HG03575 (cell line): ENCODE results near the gene MICAL2.
A peak's percentile ranks its signal among the peaks of the same experiment; 100 is the strongest.

ENCODE experiments used
- ATAC-seq: cut with Tn5 transposase; IDR thresholded peaks from one replicate; pipeline ENCODE4 v1.9.1; 2021; ENCODE audit not compliant: unreplicated experiment, insufficient number of reproducible peaks, low FRiP score; ENCODE audit errors: extremely low read depth

The MICAL2 gene

DNA sequence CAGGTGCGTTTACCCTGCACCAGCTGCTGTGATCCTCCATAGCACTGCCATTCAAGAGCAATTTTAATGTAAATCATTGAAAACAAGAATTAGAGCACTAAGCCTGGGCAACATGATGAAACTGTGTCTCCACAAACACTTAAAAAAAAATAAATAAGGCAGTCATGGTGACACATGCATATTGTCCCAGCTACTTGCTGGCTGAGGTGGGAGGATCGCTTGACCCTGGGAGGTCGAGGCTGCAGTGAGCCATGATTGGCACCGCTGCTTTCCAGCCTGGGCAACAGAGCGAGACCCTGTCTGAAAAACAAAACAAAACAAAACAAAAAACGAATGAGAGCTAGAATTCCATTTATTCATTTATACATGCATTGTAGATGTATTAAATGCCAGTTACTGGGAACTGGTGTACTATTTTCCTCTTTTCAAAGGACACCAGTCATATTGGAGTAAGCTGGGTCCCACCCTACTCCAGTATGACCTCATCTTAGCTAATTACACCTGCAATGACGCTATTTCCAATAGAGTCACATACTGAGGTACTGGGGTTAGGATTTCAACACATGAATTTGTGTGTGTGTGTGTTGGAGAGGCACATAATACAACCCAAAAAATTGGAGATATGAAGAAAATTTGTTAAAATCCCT is 101.9 kb downstream of the MICAL2 start:
- ATAC-seq, result no peak

DNA sequence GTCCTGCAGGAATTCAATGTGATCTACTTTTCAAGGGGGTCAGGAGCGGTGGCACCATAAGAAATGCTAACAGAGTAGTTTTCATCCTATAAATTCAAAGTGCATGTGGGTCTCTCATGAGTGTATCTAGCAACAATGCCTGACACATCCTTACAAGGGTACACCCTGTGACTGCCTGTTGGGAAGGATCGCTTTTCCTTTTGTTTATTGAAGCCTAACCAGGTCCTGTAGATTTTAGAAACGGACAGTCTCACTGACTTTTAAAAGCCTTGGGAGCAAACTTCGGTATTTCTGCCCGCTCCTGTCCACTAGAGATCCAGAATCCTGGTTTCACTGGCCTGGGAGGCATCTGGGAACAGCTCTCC is 102.4 kb downstream of the MICAL2 start:
- no peak for ATAC-seq

DNA sequence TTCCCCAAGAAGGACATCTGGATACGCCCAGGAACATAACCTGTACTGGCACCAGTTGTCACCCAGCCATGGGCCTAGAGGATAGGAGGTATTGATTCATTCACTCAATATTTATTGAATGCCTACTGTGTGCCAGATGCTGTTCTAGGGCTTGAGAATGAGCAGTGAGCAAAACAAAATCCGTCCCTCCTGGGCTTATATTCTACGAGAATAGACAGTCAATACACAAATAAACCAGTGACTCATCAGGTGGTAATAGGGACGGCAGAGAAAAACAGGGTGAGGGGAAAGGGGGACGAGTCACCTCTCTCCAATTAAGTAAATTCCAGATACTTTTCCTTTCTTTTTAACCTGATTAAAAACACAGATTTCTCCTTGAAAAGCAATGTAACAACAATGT is 103.5 kb downstream of the MICAL2 start:
- no peak for ATAC-seq

DNA sequence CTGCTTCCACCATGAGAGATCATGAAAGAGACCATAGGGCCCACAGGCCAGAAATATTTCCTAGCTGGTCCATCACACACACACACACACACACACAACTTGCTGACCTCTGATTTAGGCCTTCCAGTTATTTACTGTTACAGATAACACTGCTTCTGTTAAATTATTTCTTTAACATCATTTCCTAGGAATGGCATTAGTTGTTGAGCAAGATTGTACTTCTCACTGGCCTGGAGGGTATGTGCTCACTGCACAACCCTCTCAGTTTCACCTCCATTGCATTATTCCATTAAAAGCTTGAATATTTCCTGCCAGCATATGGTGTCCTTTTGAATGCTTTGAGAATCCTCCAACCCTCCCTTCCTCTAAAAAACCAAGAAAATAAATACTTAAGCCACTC is 104.4 kb downstream of the MICAL2 start:
- no peak for ATAC-seq

DNA sequence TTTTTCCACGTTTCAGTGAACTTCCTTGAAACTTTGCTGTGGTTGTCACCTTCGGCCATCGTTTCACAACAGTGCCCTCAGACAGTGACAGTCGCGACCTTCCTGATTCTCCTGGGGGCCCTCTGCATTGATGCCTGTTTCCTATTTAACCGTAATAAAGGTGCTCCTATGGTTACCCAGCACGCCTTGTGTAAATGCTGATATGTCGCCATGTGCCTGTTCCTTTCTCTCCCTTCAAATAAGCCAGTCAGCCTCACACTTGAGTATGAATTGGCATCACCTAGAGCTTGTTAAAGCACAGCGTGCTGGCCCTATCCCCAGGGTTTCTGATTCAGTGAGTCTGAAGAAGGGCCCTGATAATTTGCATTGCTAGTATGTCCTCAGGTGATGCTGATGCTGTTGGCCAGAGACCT is 104.8 kb downstream of the MICAL2 start:
- no peak for ATAC-seq

DNA sequence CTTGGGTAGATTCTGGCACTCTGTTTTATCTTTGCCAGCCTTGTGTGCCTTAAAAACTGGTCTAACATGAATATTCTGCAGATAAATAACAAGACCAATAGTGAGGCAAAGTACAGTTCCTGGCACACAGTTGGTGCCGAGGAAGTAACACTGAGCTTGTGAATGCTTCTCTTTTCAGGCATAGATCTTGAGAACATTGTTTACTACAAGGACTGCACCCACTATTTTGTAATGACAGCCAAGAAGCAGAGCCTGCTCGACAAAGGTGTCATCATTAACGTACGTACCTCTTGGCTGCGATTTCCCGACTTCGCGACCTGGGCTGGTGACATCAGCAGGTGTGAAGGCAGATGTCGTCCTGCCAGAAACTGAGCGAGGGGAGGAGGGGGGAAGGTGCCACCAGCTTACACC is 105.7 kb downstream of the MICAL2 start:
- ATAC-seq, result no peak

DNA sequence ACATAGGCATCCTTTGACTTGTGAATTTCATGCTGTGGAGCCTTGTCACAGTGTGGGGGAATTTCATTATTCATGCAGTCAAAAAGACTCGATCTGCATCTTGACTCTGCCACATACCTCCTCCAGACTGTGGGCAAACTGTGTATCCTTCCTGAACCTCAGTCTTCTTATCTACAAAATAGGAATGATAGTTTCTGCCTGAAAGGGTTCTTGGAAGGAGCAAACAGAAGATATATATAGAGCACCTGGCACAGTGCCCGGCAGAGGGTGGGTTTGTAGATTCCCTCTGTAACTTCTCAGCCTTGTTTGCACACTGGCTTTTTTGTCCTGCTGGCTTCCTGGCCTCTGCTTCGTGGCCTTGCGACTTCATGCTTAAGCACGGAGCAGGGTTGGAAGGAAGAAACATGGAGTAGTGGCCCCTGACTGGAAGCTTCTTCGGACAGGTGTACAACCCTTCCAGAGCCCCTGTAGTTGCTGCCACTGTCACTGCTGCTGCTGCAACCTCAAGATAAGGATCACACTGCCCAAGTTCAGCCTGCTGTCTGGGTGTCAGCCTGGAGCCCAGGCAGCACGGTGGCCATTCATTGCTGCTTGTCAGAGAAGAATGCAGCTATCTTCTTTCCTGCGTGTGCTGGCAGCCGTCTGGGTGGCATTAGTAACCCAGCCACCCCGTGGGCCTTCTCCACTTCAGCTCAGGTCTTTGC is 106.4 kb downstream of the MICAL2 start:
- no peak for ATAC-seq

DNA sequence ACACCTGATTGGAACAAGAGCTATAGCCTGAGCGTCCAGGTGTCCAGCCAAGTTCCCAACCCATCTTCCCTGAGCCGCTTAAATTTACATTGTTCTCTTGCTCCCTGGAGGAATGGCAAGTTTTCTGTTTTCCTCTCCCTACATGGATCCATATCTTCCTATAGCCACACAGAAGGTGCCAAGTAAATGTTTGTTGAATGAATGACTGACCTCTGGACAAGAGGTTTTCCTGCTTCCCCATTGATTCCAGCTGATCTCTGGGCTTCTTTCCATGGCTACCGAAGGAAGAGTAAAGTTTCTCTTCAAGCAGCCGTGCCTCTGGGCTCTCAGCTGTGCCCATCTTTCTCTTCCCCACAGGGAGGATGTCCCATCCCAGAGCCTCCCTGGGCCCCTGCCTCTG is 107.5 kb downstream of the MICAL2 start:
- no peak for ATAC-seq

DNA sequence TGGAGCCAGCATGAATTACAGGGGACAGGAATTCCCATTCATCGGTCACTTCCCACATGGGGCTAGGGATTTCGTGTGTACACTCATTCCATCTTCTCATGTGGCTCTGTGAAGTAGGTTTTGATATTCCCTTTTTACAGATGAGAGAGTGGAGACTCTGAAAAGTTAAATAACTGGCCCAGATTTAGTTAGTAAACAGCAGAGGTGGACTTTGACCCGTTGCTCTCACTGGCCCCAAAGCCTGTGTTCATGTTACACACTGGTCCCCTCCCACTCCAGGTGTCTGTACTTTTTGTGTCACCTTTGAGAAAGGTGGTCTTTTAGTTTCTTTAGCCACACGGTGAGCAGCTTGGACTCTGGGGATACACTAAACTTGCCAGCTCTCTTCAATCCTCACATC is 108.5 kb downstream of the MICAL2 start:
- no peak for ATAC-seq

DNA sequence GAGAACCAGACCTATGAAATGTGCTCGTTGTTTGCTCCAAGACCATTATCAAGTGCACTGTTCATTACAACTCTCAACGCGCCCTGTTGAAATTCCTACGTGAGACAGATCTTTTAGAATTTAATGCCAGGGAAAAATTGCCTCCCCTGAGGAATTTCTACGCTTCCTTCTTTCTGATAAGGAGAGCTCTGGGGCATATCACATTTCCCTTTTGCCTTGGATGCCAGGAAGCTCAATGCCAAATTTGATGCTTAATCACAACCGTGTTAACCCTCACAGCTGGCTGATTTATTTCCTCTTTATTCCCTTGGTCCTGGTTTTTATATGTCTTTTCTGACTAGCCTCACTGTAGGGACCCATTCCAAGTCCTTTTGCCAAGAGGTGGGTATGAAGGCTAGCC is 109.4 kb downstream of the MICAL2 start:
- ATAC-seq, result no peak

DNA sequence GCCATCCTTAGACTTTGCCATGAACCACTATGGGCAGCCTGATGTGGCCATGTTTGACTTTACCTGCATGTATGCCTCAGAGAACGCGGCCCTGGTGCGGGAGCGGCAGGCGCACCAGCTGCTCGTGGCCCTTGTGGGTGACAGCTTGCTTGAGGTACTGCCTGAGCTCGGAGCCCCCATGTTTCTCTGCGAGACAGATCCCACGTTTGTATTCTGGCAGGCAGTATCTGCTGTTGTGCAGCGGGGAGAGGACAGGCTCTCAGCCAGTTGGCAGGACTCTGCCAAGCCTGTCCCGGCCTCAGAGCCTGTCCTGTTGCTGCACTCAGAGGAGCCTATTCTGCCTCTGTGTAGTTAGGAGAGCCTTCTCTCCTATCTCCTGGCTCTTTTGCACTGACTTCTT is 109.9 kb downstream of the MICAL2 start:
- no peak for ATAC-seq

DNA sequence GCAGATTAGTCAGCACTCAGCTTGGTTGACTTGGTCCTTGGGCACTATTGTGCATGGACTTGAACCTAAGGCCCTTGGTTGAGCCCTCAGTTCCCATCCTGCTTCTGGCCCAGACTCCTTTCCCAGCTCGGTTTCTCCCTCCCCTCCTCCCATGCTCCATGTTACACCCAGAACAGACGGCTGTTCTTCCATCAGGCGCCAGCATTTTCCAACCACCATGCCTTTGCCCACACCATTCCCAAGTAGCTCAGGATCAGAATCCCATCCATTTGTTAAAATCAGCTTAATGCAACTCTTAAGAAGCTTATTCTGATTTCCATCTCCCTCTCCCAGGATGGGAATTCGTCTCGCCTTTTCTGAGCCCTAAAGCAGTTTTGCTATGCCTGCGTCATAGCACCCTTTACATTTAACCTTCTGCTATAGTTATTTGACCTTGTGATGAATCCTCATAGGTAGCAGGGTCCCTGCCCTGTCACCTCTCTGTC is 110.7 kb downstream of the MICAL2 start:
- ATAC-seq, result no peak

DNA sequence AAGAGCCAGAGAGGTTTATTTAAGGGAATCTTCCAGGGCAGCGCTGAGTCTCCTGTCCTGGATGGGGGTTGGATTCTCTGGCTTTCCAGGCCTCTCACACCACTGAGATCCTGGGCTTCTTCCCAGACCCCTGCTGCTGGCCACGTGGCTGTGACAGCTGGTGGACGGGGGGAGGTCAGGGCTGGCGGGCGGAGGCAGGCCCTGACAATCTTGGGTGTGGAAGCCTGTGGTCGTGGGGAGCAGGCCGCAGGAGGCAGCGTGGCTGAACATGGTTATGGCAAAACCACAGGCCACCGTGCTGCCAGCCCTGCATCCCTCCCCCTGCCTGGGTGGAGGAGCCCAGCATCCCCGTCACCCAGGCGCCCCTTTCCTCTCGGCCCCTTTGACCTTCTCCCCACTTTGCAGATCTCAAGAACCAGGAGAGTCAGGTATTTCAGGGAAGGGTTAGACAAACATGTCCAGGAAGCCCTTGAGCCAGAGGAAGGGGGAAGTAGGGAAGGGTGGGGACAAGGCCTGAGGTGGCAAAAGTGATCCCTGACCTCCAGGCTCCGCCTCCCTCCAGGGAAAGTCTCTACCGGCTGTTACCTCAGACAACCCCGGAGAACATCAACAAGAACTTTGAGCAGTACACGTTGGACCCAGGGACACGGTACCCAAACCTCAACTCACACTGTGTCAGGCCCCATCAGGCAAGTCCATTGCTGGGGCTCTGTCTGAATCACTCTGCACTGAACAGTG is 111.8 kb downstream of the MICAL2 start:
- ATAC-seq, result no peak

DNA sequence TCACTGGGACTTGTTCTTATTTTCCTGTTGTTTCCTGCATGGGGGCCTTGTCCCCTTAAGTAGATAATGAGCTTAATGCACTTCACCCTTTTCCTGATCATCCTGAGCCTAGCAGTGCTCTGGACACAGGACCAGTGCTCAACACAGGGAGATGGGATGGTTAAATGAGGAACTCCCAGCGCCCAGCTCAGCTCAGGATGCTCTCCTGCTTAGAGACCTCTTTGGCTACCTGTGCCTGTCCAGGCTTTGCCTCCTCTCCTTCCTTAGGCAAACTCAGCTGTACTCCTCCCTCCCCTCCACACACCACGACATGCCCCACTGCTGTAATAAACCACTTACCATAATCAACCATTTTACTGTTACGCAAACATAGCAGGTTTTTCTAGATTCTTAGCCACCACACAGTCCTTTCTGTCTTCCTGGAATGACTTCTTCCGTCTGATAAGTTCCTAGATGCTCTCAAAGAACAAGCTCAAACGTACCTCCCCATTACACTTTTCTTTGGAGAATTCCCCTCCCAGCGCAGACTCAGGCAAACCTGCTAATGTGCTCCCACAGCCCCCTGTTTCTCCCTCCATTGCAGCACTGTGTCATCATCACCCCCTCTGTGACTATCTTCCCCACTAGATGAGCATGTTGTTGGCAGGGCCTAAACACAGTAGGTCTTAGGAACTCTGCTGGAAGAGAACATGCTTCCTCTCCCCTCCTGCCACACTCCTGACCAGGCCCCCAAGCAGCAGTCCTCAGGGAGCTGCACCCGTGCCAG is 113.6 kb downstream of the MICAL2 start:
- no peak for ATAC-seq

DNA sequence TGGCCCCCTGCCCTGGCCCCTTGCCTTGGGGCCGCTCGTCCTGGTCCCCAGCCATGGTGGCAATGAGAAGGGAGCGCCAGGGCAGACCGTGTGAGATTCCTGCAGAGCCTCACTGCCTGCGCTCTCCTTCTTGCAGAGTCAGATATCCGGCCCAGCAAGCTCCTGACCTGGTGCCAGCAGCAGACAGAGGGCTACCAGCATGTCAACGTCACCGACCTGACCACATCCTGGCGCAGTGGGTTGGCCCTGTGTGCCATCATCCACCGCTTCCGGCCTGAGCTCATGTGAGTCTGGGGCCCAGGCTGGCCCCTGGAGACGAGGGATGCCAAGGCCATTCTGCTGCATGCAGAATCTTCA is 114.1 kb downstream of the MICAL2 start:
- ATAC-seq, result peak; percentile 88

DNA sequence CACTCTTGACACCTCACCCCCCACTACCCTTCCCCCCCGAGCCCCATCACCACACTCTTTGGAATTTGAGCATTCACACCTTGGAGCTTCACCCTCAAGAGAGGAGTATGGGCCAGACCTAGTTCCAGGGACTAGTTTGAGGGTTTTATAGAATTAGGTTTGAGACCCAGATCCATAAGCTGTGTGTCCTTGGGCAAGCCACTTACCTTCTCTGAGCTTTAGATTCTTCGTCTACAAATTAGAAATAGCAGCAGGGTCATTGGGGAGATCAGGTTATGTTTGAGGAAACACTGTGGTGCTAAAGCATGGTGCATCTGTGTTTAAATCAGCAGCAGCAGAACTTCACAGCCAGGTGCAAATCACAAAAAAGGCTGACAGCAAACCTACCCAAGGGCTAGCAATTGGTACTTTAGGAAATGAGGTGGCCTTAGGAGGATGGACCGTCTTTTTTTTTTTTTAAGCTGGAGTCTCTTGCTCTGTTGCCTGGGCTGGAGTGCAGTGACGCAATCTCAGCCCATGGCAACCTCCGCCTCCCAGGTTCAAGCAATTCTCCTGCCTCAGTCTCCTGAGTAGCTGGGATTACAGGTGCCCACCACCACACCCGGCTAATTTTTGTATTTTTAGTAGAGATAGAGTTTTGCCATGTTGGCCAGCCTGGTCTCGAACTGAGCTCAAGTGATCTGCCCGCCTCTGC is 114.8 kb downstream of the MICAL2 start:
- no peak for ATAC-seq

DNA sequence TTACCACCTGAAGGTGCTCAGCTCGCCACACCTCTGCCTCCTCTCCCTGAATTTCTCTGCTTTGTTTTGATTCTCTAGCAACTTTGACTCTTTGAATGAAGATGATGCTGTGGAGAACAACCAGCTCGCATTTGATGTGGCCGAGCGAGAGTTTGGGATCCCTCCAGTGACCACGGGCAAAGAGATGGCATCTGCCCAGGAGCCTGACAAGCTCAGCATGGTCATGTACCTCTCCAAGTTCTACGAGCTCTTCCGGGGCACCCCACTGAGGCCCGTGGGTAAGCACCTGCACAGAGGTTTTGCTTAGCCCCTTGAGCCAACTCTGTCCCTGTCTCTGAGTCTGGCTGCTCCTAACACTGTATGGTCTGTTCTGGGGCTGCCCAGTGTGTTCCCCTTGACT is 115.7 kb downstream of the MICAL2 start:
- no peak for ATAC-seq

DNA sequence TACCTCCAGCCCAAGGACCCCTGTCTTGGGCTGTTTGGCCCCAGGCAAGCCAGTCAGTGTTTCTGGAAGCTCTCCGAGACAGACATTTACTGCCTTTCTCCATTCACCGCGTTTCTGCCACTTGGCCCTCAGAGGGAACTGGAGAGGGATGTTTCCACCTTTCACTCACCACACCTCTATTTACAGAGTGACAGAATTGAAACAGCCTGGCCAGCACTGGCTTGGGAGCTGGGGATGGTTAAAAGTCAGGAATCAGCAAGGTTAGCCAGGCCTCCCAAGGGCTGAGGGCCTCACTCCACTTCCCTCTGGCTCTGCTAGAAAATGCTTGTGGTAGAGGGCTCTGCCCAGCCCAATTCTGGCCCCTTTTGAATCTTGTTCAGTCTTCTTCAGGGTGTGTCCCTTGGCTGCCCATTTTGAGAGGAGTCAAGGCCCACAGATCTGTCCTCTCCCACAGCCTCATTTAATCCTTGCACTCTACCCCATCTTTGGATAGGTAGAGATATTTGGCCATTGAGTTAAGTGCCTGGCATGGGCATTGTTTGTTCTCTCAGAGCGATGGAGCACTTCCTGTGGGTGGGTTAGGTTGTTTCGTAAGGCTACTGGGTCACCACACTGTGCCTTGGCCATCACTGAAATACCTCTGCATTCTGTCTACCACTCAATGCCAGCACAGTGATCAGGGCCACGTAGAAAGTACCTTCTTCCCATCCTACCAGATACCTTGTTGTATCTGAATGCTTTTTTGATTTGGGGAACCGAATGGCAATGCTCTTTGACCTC is 119.2 kb downstream of the MICAL2 start:
- no peak for ATAC-seq
